HG03571 (cell line): ENCODE data around the gene VIPR2.
"Not testable (repeated sequence)": the region's sequence is repeated elsewhere in the genome, so short reads cannot be mapped to it uniquely, and the experiment has no call there.

Experiments
- ATAC-seq: cut with Tn5 transposase; IDR thresholded peaks from one replicate; pipeline ENCODE4 v1.9.1; 2021; ENCODE audit not compliant: unreplicated experiment

Gene VIPR2

GRCh38 chr7:159013825-159014289 is 130.8 kb downstream of the VIPR2 start:
- no peak for ATAC-seq

- ATAC-seq: no peak
Measured at GRCh38 chr7:159013181-159013690, 131.4 kb downstream of the VIPR2 start.

DNA sequence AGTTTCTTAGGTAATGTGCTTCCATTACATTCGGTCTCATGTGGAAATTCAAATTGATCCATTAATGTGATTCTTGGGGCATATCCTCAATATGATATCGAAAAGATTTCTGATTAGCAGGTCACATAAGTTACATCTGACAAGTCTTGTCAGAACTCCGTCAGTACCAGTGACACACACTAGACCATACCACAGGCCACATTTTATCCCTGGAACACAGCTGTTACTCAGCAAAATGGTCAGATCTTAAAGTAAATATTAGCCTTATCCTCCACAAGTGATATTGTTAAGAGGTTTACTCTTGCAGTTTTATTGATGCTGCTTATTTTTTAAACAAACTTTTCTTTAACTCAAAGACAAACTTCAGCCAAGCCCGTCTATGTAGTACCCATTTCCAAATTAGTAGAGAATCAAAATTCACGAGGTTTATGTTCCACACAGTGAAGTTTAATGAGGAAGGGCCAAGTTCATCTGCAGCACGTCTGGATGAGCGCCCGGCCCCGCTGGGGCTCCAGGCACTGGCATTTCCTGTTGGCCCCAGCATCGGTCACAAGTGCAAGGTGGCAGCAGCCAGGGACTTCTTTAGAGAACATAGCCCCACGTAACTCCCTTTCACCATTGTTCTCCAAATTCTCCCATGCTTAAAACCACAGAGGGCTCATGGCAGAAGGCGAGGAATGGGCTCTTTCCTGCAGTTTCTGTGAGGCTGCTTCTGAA is 132.2 kb downstream of the VIPR2 start:
- ATAC-seq: no peak

DNA sequence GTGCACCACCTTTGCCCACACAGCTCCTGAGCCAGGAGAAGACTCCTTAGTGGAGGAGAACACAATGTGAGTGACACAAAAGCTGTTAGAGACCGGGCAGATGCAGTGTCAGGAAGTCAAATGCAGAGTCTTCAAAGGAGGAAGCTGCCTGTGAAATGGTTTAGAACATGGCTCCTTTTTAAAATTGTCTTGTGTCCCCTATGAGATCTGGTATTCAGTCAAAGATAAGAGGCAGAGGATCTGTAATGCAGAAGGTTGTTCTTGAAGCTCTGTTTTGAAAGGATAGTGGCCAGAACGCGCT is 133.0 kb downstream of the VIPR2 start:
- ATAC-seq: no peak

DNA sequence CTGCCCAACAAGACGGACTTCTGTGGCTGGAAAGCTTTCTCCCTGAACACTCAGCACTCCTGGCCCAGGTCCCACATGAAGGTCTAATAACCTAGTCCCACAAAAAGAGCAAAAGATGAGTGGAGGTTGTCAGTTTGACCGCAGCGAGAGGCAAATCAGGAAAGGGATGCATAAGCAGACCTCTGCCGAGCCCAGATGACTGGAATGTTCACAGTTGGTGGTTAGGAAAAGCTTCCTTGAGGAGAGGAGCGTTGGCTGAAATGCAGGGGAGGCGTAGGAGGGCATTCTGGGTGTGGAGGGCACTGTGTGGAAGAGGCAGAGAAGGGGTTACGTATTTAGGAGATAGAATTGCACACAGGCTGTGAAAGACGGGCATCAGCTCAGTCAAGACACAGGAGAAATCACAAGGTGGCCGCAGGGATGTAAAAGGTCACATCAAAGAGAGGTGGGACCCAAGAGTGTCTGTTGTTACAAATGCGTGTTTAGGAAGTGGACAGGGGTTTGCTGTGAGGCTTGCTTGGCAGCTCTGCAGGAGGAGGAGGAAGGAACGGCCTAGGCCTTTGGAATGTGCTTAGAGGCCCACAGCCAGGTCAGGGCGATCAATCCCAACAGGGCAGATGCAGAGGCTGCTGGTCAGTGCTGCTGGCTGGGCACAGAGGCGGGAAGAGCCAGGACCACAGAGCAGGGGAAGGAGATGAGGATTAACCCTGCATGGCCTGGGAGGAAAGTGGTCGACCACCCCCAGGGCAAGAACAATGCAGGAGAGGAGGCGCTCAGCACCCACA is 133.5 kb downstream of the VIPR2 start:
- no peak for ATAC-seq

DNA sequence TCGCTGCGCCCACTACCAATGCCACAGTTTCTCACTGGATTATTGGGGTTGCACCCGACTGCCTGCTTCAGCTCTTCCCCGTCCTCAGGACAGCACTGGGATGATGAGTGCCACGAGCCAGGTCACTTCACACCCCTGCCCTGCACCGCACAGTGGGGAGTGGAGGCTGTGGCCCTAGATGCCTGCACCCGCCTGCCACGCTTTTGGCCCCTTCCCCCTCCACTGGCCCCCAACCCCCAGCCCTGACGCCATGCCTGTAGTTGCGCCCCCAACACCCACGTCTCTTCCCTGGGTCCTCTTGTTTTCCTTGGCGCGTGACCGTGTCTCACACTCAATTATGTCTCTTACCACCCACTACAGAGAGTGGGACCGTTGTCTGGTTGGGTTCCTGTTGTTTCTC is 134.3 kb downstream of the VIPR2 start:
- ATAC-seq: no peak

DNA sequence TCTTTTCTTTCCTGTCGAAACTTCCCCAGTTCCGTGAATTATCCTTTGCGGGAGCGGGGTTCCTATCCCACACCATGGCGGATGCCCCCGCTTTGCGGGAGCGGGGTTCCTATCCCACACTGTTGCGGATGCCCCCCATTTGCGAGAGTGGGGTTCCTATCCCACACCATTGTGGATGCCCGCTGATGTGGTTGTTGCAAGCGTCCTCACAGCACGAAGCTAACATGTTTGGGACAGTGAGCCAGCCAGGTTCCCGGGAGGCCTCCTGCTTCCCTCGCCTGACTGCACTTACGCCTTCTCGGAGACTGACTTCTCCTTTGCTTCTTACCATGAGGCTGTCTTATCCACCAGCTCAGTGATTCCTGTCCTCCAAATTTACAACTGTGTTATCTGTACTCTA is 134.7 kb downstream of the VIPR2 start:
- ATAC-seq: no peak

GRCh38 chr7:159008417-159008816 is 136.2 kb downstream of the VIPR2 start:
- ATAC-seq: no peak

DNA sequence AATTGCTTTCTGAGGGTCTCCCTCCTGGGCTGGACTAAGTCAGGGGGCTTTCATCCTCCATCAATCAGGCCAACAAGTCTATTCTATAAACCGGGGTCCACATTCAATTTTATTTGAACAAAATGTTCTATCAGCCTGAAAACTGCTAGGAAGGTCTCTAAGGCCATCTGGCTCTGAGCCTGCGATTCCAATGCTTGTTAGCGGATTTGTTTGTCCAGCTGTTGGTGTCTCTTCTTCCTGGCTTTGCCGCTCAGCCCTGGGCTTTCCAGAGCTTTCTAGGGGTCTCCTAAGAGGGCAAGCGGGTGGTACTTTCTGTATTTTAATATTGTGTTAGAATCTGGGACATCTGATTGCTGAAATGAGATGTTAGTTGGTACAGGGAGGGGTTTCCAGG is 136.7 kb downstream of the VIPR2 start:
- ATAC-seq: no peak

DNA sequence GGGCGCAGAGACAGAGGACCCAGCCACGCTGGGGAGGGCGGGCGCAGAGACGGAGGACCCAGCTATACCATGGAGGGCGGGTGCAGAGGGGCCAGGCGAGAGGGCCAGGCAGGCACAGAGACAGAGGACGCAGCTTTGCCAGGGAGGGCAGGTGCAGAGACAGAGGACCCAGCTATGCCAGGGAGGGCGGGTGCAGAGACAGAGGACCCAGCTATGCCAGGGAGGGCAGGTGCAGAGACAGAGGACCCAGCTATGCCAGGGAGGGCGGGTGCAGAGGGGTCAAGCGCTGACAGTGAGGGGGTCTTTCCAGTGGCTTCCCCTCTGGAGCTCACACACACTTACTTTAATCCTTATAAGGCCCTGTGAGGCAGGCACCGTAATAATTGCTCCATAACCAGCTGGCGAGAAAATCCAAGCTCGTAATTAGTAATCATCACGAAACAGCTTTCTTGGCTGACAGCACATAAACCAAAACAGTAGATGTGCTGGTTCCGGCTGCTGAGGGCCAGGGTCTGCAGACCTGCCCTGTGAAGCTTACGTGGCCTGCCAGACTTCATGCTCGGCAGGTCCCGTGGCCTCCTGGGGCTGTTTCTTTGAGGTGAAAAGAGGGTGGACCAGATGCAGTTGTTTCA is 137.2 kb downstream of the VIPR2 start:
- no peak for ATAC-seq

DNA sequence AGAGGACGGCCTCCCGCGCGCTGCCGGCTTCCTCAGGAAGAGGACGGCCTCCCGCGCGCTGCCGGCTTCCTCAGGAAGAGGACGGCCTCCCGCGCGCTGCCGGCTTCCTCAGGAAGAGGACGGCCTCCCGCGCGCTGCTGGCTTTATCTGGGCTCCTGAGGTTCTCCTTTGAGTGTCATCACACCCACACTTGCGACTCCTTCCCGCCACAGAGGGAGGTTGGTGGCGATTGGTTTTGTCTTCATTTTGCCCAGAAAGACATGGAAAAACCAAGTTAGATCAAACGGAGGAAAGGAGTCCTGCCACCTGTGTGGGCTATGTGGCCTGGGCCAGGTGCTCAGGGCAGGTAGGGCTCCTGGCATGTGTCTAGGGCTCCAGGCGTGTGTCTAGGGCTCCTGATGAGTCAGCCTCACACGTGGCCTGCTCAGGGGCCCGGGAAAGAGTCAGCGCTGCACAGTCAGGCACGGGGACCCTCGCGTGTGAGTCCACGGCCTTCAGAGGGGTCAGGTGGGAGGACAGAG is 138.0 kb downstream of the VIPR2 start:
- no peak for ATAC-seq

- ATAC-seq: not testable (repeated sequence)
Measured at GRCh38 chr7:159006022-159006609, 138.6 kb downstream of the VIPR2 start.

- ATAC-seq: no peak
Measured at GRCh38 chr7:159005618-159006017, 139.0 kb downstream of the VIPR2 start.

DNA sequence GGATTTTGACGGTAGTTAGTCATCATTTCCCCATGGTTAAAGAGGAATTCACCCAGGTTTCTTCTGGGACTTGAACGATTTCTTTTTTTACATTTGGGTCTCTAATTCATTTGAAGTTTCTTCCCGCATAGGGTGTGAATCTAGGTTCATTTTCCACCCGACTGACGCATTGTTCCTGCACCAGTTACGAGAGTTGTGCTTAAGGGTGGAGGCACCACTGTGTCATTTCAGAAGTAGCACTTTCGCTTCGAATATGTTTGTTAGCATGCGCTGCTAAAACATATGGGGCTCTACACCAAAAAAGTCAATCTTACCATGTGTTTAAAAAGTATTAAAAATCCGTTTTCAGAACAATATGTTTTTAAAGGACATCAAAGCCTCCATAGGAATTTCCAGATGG is 140.3 kb downstream of the VIPR2 start:
- no peak for ATAC-seq

DNA sequence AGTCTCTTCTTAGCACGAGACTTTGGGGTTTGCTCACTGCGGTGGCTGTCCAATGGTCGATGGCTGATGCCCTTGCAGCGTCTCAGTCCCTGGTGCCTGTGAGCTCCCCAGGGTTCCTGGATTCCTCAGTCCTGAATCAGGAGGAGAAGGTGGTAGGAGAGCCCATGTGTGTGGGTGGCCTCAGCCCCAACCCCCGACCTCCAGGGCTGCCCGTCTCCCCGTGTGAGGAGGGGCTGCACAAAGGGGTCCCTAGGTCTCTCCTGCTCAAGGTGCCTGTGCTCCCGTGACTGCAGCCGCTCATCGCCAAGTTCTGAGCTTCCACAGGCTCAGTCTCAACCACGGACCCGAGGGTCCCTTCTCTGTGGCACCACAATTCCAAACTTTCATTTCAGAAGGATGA is 142.9 kb downstream of the VIPR2 start:
- ATAC-seq: no peak

DNA sequence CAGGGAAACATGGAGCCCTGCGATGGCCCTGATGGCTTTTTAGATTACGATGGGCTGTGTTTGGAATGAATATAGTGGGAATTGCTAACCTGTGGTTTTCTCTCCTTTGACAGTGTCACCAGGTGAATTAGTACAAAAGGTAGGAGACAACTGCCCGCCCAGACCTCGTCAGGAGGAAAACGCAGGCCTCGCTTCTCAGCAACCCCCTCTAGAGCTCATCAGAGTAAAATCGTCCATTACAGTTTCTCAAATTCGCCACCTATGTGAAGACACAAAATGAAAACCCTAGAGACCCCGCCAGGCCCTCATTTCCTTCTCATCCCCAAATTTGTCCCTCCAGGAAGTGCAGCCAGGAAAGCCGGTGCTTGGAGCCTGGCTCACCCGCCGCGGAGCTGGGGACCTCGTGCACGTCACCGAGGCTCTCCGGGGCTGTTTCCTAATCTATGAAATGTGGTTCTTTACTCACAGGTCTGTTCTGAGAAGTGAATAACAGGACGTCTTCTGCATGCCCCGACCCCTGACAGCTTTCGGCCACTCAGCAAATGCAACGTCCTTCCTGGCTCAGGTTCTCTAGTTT is 143.7 kb downstream of the VIPR2 start:
- no peak for ATAC-seq

DNA sequence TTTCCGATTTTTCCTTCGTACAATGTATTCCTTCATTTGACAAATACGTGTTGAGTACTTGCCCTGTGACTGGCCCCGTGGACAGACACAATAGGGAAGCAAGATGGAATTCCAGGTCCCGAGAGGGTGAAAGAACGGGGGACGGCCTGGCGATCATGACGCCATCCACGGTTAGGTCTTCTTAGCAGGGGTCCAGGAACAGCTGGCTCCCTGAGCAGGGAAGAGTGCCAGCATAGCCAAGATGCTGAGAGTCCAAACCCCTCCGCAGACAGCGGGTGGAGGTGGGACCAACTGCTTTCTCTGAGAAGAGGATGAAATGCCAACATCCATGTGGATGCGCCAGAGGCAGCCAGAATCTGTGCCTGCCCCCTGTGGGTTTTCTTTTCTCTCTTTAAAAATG is 144.6 kb downstream of the VIPR2 start:
- no peak for ATAC-seq

- no peak for ATAC-seq
Measured at GRCh38 chr7:158999496-158999895, 145.2 kb downstream of the VIPR2 start.

GRCh38 chr7:158998261-158998660 is 146.4 kb downstream of the VIPR2 start:
- not testable (repeated sequence) for ATAC-seq

DNA sequence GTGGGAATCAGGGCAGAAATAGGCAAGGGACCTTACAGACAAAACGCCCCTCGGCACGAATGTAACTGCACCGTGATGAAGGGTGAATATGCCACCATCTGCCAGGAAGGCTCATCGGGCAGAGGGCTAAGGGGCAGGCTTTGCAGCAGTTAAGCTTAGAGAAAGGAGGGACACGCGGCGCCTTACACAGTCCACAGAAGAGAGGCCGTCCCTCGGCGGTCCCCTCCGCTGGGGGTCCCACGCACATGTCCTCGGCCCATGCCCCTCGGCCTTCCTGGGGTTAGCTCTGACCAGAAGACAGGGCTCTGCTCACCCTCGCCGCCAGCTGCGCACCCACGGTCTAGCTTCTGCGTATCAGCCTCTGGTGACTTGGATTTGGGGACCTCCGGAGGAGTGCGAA is 147.2 kb downstream of the VIPR2 start:
- no peak for ATAC-seq

DNA sequence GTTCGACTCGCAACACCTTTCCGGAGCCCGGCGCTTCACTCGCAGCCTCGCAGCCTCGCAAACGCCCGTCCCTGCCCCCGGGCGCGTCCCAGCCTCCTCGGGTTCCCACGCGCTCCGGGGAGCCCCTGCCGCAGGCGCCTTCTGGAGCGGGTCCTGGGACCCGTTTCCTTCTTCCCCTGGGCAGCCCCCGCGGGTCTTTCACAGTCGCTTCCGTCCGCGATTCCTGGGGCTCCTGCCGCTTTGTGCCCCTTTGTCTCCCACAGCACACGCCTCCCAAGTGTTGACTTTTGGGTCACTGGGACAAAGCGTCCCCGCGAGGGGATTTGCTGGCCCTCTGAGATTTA is 147.6 kb downstream of the VIPR2 start:
- no peak for ATAC-seq
